Tibial nerve (tissue), 4 donors: ENCODE measurements around the gene DCDC1. TPM values are rescaled to one million over a fixed set of nuclear protein-coding genes. Genes with fewer than 3 reads are reported as not detected.

Experiments used
- DNase-seq, 2 donors: peaks; one replicate each; pipeline ENCODE4 v3.0.0-alpha.2; 2019; ENCODE audit warnings: low spot score in 2 of 2
- H3K27ac ChIP-seq, 4 donors: fragments of 200-600 bp; sonication (generic) in 3 of 4; one replicate each; pipeline ENCODE4 v1.5.1; 2017 to 2019; ENCODE audit warnings: mild to moderate bottlenecking in 1 of 4
- H3K27me3 ChIP-seq, 2 donors: fragments of 200-600 bp; sonication (generic) in 1 of 2; one replicate each; pipeline versions ENCODE4 v1.5.1 to v1.6.0; 2017 to 2019
- H3K36me3 ChIP-seq, 3 donors: fragments of 200-600 bp; sonication (generic); one replicate each; pipeline ENCODE4 v1.5.1; 2018 to 2019
- H3K4me1 ChIP-seq, 4 donors: fragments of 200-600 bp; sonication (generic) in 3 of 4; one replicate each; pipeline ENCODE4 v1.5.1; 2017 to 2019
- H3K4me3 ChIP-seq, 4 donors: fragments of 200-600 bp; sonication (generic) in 3 of 4; one replicate each; pipeline ENCODE4 v1.5.1; 2017 to 2019; ENCODE audit warnings: mild to moderate bottlenecking in 1 of 4, moderate library complexity in 1 of 4
- H3K9me3 ChIP-seq, 4 donors: fragments of 200-600 bp; sonication (generic) in 3 of 4; one replicate each; pipeline ENCODE4 v1.5.1; 2017 to 2019
- EP300 ChIP-seq, 2 donors: sonication (generic); formaldehyde crosslinking; IDR thresholded peaks; one replicate each; pipeline ENCODE4 v1.6.1; 2017; ENCODE audit warnings: antibody characterized with exemption in 2 of 2, mild to moderate bottlenecking in 1 of 2
- POLR2A ChIP-seq, 2 donors: fragments of 450-650 bp; IDR thresholded peaks; one replicate each; pipeline ENCODE4 v1.6.1; 2017; ENCODE audit warnings: antibody characterized with exemption in 2 of 2, mild to moderate bottlenecking in 2 of 2, moderate library complexity in 2 of 2
- WGBS, 2 donors: methylation state at CpG; one replicate each; pipeline ENCODE4 v1.1.5; 2018; 5-methylcytosine and 5-hydroxymethylcytosine counted together
- total RNA-seq, 4 donors: library from RNA; depleted of rRNA; stranded (reverse); fragments of >200 nt; gene quantifications; one replicate each; pipeline ENCODE4 v1.1.0, GENCODE V29; 2016
- TF ChIP-seq, protein P1 (sequence below), 5 experiments: fragments of 200-600 bp in 3 of 5; fragments of 450-650 bp in 2 of 5; sonication (generic) in 3 of 5; IDR thresholded peaks; one replicate each; pipeline ENCODE4 v1.5.1; 2016 to 2019; ENCODE audit warnings: antibody characterized with exemption in 5 of 5, mild to moderate bottlenecking in 3 of 5, moderate library complexity in 2 of 5

DCDC1 gene
- total RNA-seq, 4 donors from 2014 or later: 1.1 to 6.1 (median 1.9) TPM

DNA sequence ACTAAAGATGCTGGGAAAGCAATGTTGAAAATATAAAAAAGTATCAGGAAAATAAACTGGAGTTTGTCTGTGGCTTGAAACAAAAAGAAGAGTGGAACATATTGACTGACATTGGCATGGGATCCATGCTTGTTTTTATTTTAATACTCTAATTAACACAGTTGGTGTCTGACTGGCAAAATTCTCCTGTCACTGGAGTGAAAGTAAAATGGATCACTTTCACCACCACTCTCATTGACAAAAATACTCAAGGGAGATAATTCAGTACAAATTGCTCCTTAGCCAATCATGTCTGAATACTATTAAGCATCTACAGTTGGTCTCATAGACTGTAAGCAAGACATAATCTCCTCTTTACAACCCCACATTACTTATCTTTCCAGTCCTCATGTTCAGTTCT lies 101.8 kb downstream of the DCDC1 start:
- Histone ChIP-seq H3K4me3 (no peak overlapping the region), H3K27me3 (no peaks in the 10 kb centered on the region), H3K4me1 (no peaks in the 10 kb centered on the region), H3K9me3 (peaks cover 0 to 6% (median 0%) of the 10 kb centered on the region in 4 donors), H3K36me3 (no peaks in the 10 kb centered on the region), H3K27ac (no peak overlapping the region)
- DNase-seq: no peak
- no peak for TF ChIP-seq EP300 (IDR thresholded peaks at IDR 0.05)
- TF ChIP-seq POLR2A (IDR thresholded peaks at IDR 0.05): no peak
- TF ChIP-seq, protein P1, sequence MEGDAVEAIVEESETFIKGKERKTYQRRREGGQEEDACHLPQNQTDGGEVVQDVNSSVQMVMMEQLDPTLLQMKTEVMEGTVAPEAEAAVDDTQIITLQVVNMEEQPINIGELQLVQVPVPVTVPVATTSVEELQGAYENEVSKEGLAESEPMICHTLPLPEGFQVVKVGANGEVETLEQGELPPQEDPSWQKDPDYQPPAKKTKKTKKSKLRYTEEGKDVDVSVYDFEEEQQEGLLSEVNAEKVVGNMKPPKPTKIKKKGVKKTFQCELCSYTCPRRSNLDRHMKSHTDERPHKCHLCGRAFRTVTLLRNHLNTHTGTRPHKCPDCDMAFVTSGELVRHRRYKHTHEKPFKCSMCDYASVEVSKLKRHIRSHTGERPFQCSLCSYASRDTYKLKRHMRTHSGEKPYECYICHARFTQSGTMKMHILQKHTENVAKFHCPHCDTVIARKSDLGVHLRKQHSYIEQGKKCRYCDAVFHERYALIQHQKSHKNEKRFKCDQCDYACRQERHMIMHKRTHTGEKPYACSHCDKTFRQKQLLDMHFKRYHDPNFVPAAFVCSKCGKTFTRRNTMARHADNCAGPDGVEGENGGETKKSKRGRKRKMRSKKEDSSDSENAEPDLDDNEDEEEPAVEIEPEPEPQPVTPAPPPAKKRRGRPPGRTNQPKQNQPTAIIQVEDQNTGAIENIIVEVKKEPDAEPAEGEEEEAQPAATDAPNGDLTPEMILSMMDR (IDR thresholded peaks at IDR 0.05): no peak

DNA sequence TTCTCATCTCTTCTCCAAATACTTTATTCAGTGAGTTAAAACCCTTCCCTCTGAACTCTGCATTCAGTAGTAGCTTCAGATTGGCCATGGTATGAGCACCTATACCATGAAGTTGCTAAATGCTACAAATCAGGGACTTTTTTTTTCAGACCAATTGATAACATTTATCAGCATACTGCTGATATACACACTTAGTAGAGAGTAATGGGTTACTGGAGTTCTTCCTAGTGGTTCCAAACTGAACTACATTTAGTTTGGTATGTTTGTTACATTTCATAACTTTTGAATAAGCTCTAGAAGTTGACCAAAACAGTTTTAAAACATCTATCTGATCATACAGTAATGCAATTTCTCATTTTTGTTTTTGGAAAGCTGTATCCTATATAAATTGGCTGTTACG lies 104.7 kb downstream of the DCDC1 start:
- TF ChIP-seq POLR2A (IDR thresholded peaks at IDR 0.05) (no peak), EP300 (IDR thresholded peaks at IDR 0.05) (no peak)
- TF ChIP-seq, protein P1 (IDR thresholded peaks at IDR 0.05): no peak
- WGBS, 2 donors: 93 to 94% methylated on average over 1 of the region's 1 CpG
- Histone ChIP-seq H3K9me3 (no peaks in the 10 kb centered on the region), H3K27ac (no peak overlapping the region), H3K27me3 (no peaks in the 10 kb centered on the region), H3K36me3 (no peaks in the 10 kb centered on the region), H3K4me1 (no peaks in the 10 kb centered on the region), H3K4me3 (no peak overlapping the region)
- no peak for DNase-seq

DNA sequence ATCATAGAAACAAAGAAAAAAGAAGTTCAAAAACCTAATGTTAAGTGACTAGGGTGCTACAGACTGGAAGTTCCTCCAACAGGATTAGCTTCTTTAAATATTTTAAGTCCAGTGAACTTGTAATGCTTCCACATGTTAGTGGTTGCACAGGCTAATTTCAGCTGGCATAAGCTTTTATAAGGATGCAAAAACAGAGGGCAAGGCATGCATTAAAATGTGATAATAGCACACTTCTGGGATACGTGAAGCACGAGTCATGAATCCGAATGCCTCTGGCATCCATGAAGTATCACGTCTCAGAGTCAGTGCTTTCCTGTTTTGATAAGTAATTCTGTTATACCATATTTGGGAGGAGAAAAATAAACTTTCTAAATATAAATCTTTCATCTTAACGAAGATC lies 106.8 kb downstream of the DCDC1 start:
- H3K27me3 ChIP-seq: no peaks in the 10 kb centered on the region
- no peaks in the 10 kb centered on the region for H3K4me1 ChIP-seq
- no peak for DNase-seq
- H3K27ac ChIP-seq: no peak overlapping the region
- H3K4me3 ChIP-seq: no peak overlapping the region
- H3K36me3 ChIP-seq: no peaks in the 10 kb centered on the region
- no peaks in the 10 kb centered on the region for H3K9me3 ChIP-seq
- TF ChIP-seq, protein P1 (IDR thresholded peaks at IDR 0.05): no peak
- TF ChIP-seq POLR2A (IDR thresholded peaks at IDR 0.05) (no peak), EP300 (IDR thresholded peaks at IDR 0.05) (no peak)
- 52 to 54% methylated on average over 5 of the region's 5 CpGs for WGBS, 2 donors

DNA sequence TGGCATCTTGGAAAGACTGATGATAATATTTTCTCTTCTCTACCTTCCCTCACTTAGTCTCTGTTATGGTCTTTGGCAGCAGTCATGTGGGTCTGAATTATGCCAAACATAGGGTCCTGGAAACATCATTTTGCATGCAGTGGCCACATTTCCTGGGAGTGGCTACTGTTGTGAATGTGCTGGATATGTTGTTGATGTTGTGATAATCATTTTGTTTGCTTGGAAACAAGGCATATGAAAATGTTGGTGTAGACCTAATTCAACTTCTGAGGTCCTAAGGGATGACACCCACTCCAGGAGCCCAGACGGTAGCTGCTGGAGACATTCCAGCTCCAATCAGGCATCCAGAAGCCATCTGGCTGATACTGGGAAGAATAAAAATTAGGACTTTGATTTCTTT lies 109.7 kb downstream of the DCDC1 start:
- Histone ChIP-seq H3K4me1 (no peaks in the 10 kb centered on the region), H3K9me3 (no peaks in the 10 kb centered on the region), H3K4me3 (no peak overlapping the region), H3K27me3 (no peaks in the 10 kb centered on the region), H3K36me3 (no peaks in the 10 kb centered on the region), H3K27ac (no peak overlapping the region)
- TF ChIP-seq, protein P1 (IDR thresholded peaks at IDR 0.05): no peak
- TF ChIP-seq POLR2A (IDR thresholded peaks at IDR 0.05): no peak
- TF ChIP-seq EP300 (IDR thresholded peaks at IDR 0.05): no peak
- 45 to 56% methylated on average over 1 of the region's 1 CpG for WGBS, 2 donors
- DNase-seq: no peak

DNA sequence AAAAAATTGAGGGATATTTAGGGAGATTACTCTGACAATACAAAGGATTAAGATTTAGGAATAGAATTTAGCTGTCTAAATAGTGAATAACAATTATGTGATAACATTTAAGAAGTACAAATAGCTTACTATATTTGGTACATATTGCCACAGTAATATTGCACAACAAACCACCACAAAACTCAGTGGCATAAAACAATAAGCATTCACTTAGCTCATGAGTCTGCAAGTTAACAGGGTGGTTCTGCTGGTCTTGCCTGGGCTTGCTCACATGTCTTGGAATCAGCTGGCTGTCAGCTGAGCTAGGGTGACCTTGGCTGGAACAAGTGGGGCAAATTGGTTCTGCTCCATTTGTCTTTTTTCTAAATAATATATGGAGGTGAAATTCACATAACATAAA lies 115.1 kb downstream of the DCDC1 start:
- no peak overlapping the region for H3K27ac ChIP-seq
- DNase-seq: no peak
- H3K36me3 ChIP-seq: no peaks in the 10 kb centered on the region
- TF ChIP-seq, protein P1 (IDR thresholded peaks at IDR 0.05): no peak
- TF ChIP-seq POLR2A (IDR thresholded peaks at IDR 0.05): no peak
- TF ChIP-seq EP300 (IDR thresholded peaks at IDR 0.05): no peak
- H3K27me3 ChIP-seq: no peaks in the 10 kb centered on the region
- peaks cover 0 to under 1% (median 0%) of the 10 kb centered on the region in 4 donors for H3K4me1 ChIP-seq
- no peaks in the 10 kb centered on the region for H3K9me3 ChIP-seq
- no peak overlapping the region for H3K4me3 ChIP-seq
